Glutamatergic neuron (in vitro differentiated cells): Measurements from ENCODE around the gene HEG1. TPM values are rescaled to one million over a fixed set of nuclear protein-coding genes. Genes with fewer than 3 reads are reported as not detected.

ENCODE experiments used
- DNase-seq: peaks from one replicate; pipeline ENCODE4 v3.0.0; 2022
- H3K27ac Mint-ChIP-seq: one replicate; pipeline ENCODE4 v1.8.0; 2020; ENCODE audit warnings: mild to moderate bottlenecking, mixed read lengths, inconsistent platforms; ENCODE audit not compliant: unreplicated experiment
- H3K27me3 Mint-ChIP-seq: one replicate; pipeline ENCODE4 v1.8.0; 2020; ENCODE audit warnings: mild to moderate bottlenecking, moderate library complexity, mixed read lengths, inconsistent platforms; ENCODE audit not compliant: unreplicated experiment
- H3K36me3 Mint-ChIP-seq: one replicate; pipeline ENCODE4 v1.8.0; 2020; ENCODE audit warnings: mild to moderate bottlenecking, mixed read lengths, inconsistent platforms; ENCODE audit not compliant: unreplicated experiment
- H3K4me1 Mint-ChIP-seq: one replicate; pipeline ENCODE4 v1.8.0; 2020; ENCODE audit warnings: mild to moderate bottlenecking, low read depth, mixed read lengths, inconsistent platforms; ENCODE audit not compliant: unreplicated experiment
- H3K4me3 Mint-ChIP-seq: one replicate; pipeline ENCODE4 v1.8.0; 2020; ENCODE audit warnings: mild to moderate bottlenecking, mixed read lengths, inconsistent platforms; ENCODE audit not compliant: unreplicated experiment
- H3K9me3 Mint-ChIP-seq: one replicate; pipeline ENCODE4 v1.8.0; 2020; ENCODE audit warnings: mild to moderate bottlenecking, moderate library complexity, mixed read lengths, inconsistent platforms; ENCODE audit not compliant: unreplicated experiment
- total RNA-seq: library from RNA; stranded (reverse); fragmentation: NEBNext Ultra II Directional; extraction: Animal tissue kit (Norgen Biotek cat#: 25700); gene quantifications from one replicate; pipeline ENCODE4 v1.2.1, GENCODE V29; 2021; ENCODE audit not compliant: unreplicated experiment
- TF ChIP-seq, protein P1 (sequence below): fragments of 200-600 bp; sonication (generic); IDR thresholded peaks from one replicate; pipeline ENCODE4 v1.5.0; 2021; ENCODE audit not compliant: partially characterized antibody, unreplicated experiment

HEG1 gene
- total RNA-seq, 1 donor from 2014 or later = 32.7 TPM

DNA sequence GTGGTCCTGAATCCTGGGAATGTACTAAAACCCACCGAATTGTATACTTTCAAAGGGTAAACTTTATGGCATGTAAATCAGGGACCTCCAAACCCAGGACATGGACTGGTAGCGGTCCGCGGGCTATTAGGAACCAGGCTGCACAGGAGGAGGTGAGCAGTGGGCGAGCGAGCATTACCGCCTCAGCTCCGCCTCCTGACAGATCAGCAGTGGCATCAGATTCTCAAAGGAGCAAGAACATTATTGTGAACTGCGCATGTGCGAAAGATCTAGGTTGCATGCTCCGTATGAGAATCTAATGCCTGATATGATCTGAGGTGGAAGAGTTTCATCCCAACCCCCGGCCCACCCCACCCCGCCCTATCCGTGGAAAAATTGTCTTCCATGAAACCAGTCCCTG lies 22.2 kb downstream of the HEG1 start:
- no peak overlapping the region for H3K4me3 Mint-ChIP-seq
- TF ChIP-seq, protein P1, sequence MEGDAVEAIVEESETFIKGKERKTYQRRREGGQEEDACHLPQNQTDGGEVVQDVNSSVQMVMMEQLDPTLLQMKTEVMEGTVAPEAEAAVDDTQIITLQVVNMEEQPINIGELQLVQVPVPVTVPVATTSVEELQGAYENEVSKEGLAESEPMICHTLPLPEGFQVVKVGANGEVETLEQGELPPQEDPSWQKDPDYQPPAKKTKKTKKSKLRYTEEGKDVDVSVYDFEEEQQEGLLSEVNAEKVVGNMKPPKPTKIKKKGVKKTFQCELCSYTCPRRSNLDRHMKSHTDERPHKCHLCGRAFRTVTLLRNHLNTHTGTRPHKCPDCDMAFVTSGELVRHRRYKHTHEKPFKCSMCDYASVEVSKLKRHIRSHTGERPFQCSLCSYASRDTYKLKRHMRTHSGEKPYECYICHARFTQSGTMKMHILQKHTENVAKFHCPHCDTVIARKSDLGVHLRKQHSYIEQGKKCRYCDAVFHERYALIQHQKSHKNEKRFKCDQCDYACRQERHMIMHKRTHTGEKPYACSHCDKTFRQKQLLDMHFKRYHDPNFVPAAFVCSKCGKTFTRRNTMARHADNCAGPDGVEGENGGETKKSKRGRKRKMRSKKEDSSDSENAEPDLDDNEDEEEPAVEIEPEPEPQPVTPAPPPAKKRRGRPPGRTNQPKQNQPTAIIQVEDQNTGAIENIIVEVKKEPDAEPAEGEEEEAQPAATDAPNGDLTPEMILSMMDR = no peak
- peaks cover 2% of the 10 kb centered on the region for H3K27me3 Mint-ChIP-seq
- no peak for DNase-seq
- H3K27ac Mint-ChIP-seq = no peak overlapping the region
- H3K4me1 Mint-ChIP-seq = peaks cover 7% of the 10 kb centered on the region
- peaks cover 2% of the 10 kb centered on the region for H3K9me3 Mint-ChIP-seq
- peaks cover 10% of the 10 kb centered on the region for H3K36me3 Mint-ChIP-seq

DNA sequence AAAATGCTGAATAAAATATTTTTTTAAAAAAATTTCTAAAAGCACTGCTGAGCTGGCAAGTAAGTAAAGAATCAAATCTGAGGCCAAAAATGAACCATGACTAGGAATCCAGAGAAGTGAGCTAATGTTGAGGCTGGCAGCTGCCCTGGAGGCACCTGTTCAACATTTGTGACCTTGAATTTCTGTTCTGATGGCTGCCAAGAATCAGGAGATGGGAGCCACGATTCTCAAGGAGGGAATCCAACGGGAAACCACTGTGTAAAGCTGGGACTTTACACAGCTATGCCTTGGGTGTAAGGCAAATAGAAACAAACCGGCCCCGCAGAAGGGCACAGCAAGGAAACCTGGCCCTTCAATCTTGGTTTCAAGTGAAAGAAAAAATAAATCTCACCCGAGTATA lies 22.7 kb downstream of the HEG1 start:
- Mint-ChIP-seq H3K9me3 (peaks cover 2% of the 10 kb centered on the region), H3K4me3 (no peak overlapping the region), H3K27me3 (peaks cover 2% of the 10 kb centered on the region), H3K36me3 (peaks cover 15% of the 10 kb centered on the region), H3K4me1 (peaks cover 8% of the 10 kb centered on the region), H3K27ac (no peak overlapping the region)
- no peak for DNase-seq
- TF ChIP-seq, protein P1 = no peak

DNA sequence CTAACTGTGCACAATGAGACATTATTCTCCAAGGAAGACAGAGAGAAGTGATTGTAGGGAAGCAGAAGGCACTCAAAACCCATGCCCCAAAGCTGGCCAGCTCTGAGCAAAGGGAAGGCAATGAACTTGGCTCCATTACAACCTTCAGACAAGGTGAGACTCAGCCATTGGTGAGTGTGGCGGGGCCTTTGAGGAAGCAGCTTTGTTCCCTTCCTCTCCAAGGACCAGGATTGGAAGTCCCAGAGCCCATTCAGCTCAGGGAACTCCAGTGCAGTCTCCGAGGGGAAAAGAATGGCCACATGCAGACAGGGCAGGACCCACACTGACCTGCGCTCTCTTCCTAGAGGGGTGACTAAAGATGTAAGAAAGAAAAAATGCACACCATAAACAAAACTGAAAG lies 23.1 kb downstream of the HEG1 start:
- Mint-ChIP-seq H3K4me1 (peaks cover 10% of the 10 kb centered on the region), H3K9me3 (peaks cover 2% of the 10 kb centered on the region), H3K27ac (peak overlapping the region; percentile 75), H3K4me3 (no peak overlapping the region), H3K36me3 (peaks cover 19% of the 10 kb centered on the region), H3K27me3 (peaks cover 2% of the 10 kb centered on the region)
- no peak for DNase-seq
- TF ChIP-seq, protein P1 = no peak

DNA sequence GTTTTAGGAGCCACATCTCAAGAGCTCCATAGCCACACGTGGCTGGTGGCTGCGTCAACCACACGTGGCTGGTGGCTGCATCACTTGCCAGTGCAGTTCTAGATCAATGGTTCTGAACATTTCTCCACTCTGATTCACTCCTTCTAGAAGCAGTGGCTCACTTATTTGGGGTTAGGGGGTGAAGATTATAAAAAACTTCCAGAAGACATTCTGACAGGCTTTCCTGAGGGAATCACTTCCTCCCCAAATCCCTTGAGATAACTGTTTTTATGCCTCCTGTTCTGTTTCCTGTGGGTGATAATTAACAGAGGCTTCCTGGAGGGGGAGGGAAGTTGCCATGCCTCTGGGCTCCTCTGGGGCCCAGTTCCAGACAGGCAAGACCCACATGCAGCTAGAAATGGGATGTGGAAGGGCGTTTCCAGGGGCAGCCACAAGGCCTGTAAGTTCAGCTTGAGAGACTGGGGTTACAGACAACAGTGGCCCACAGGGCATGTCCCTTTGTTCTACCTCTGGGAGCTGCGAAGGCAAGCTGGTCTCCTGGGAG lies 23.6 kb downstream of the HEG1 start:
- TF ChIP-seq, protein P1 = no peak
- no peak for DNase-seq
- Mint-ChIP-seq H3K27ac (peak overlapping the region; percentile 75), H3K27me3 (peaks cover 2% of the 10 kb centered on the region), H3K4me3 (no peak overlapping the region), H3K4me1 (peaks cover 10% of the 10 kb centered on the region), H3K9me3 (peaks cover 2% of the 10 kb centered on the region), H3K36me3 (peaks cover 19% of the 10 kb centered on the region)

DNA sequence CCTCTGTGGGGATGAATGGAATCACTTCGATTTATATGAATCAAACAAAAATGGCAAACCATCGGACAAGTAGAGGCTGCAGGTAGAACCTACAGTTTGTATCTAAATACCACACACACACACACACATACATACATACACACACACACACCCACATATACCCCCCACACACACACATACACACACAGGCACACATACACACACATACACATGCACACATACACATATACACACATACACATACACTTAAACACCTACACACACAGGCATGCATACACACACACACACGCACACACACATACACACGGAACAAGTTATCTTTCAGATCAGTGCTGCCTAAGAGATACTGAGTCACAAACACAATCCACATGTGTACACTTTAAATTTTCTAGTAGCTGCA lies 24.3 kb downstream of the HEG1 start:
- Mint-ChIP-seq H3K36me3 (peaks cover 19% of the 10 kb centered on the region), H3K9me3 (peaks cover 2% of the 10 kb centered on the region), H3K4me1 (peaks cover 10% of the 10 kb centered on the region), H3K4me3 (no peak overlapping the region), H3K27me3 (peaks cover 2% of the 10 kb centered on the region), H3K27ac (no peak overlapping the region)
- TF ChIP-seq, protein P1 = no peak
- DNase-seq = no peak
